Sigmoid colon (tissue), 7 donors: ENCODE measurements around the gene DENND5A. TPM values are rescaled to one million over a fixed set of nuclear protein-coding genes. Genes with fewer than 3 reads are reported as not detected.

Experiments used
- DNase-seq: peaks from one replicate; pipeline ENCODE4 v3.0.0-alpha.2; 2019
- H3K27ac ChIP-seq, 4 donors: fragments of 200-600 bp; sonication (generic); one replicate each; pipeline ENCODE4 v1.5.1; 2016 to 2019; ENCODE audit warnings: mild to moderate bottlenecking in 1 of 4
- H3K27me3 ChIP-seq, 3 donors: fragments of 200-600 bp; sonication (generic); one replicate each; pipeline ENCODE4 v1.5.1; 2019; ENCODE audit warnings: mild to moderate bottlenecking in 1 of 3
- H3K36me3 ChIP-seq, 4 donors: fragments of 200-600 bp; sonication (generic); one replicate each; pipeline ENCODE4 v1.5.1; 2016 to 2019
- H3K4me1 ChIP-seq, 4 donors: fragments of 200-600 bp; sonication (generic); one replicate each; pipeline ENCODE4 v1.5.1; 2017 to 2019
- H3K4me3 ChIP-seq, 4 donors: fragments of 200-600 bp; sonication (generic); one replicate each; pipeline ENCODE4 v1.5.1; 2017 to 2019; ENCODE audit warnings: mild to moderate bottlenecking in 2 of 4, moderate library complexity in 1 of 4
- H3K9me3 ChIP-seq, 4 donors: fragments of 200-600 bp in 3 of 4; sonication (generic) in 3 of 4; one replicate each; pipeline versions ENCODE4 v1.5.1 to v1.6.1; 2013 to 2019
- EP300 ChIP-seq, 4 donors: sonication (generic); formaldehyde crosslinking; IDR thresholded peaks; one replicate each; pipeline ENCODE4 v1.6.1; 2017; ENCODE audit warnings: antibody characterized with exemption in 4 of 4
- POLR2A ChIP-seq, 2 donors: fragments of 450-650 bp; IDR thresholded peaks; one replicate each; pipeline ENCODE4 v1.6.1; 2016; ENCODE audit warnings: antibody characterized with exemption in 2 of 2, mild to moderate bottlenecking in 2 of 2, moderate library complexity in 2 of 2
- POLR2AphosphoS5 ChIP-seq, 4 donors: sonication (generic); formaldehyde crosslinking; IDR thresholded peaks; one replicate each; pipeline ENCODE4 v1.6.1; 2017; ENCODE audit warnings: antibody characterized with exemption in 4 of 4
- WGBS, 2 donors: extraction: QIAGEN DNeasy Blood & Tissue Kit; methylation state at CpG; one replicate each; pipeline ENCODE4 v1.1.7; 2013; 5-methylcytosine and 5-hydroxymethylcytosine counted together
- intact Hi-C: fragments of 100-400 bp; cut with DNase I; formaldehyde crosslinking; loops from one replicate; pipeline ENCODE4 v1.15.1; 2023
- polyA plus RNA-seq, 3 donors: library from polyadenylated mRNA; stranded (reverse); fragments of 200-250 nt; gene quantifications; one replicate each; pipeline ENCODE4 v1.2.3, GENCODE V29; 2013
- total RNA-seq, 4 donors: library from RNA; depleted of rRNA; stranded (reverse); fragments of >200 nt; gene quantifications; one replicate each; pipeline ENCODE4 v1.1.0, GENCODE V29; 2016
- TF ChIP-seq, protein P1 (sequence below), 4 experiments: fragments of 450-650 bp in 3 of 4; fragments of 200-600 bp in 1 of 4; IDR thresholded peaks; one replicate each; pipeline ENCODE4 v1.5.1; 2016 to 2019; ENCODE audit warnings: antibody characterized with exemption in 4 of 4, mild to moderate bottlenecking in 3 of 4, moderate library complexity in 2 of 4
- donor health status: healthy with polysubstance abuse.
- donor health status: Bipolar disorder and iron deficiency.
- donor health status: healthy.

The DENND5A gene
- total and polyA plus RNA-seq, 7 donors: 9.7 to 130 (median 89.2) TPM

DNA sequence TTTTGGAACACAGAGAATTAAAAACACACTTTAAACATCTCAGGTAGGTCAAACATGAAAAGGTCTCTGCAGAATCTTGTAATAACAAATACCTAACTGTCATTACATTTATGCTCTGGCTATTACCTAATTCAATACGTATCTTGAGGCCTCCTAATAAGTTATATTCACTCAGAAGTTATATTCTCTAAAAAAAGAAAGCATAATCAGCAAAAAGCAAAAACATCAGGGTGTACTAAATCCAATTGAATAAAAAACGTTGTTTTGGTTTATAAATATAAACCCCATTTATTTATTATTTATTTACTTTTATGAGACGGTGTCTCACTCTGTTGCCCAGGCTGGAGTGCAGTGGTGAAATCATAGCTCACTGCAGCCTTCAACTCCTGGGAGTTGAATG lies 39.0 kb upstream of the DENND5A start:
- DNase-seq: no peak
- Histone ChIP-seq H3K27me3 (no peaks in the 10 kb centered on the region), H3K4me1 (no peaks in the 10 kb centered on the region), H3K9me3 (no peaks in the 10 kb centered on the region), H3K27ac (no peak overlapping the region), H3K36me3 (peaks cover 0 to 7% (median 0%) of the 10 kb centered on the region in 4 donors), H3K4me3 (no peak overlapping the region)
- intact Hi-C loops: no loop called here
- TF ChIP-seq EP300 (IDR thresholded peaks at IDR 0.05) (no peak), POLR2A (IDR thresholded peaks at IDR 0.05) (no peak)
- WGBS, 2 donors: 79 to 85% methylated on average over 3 of the region's 3 CpGs

DNA sequence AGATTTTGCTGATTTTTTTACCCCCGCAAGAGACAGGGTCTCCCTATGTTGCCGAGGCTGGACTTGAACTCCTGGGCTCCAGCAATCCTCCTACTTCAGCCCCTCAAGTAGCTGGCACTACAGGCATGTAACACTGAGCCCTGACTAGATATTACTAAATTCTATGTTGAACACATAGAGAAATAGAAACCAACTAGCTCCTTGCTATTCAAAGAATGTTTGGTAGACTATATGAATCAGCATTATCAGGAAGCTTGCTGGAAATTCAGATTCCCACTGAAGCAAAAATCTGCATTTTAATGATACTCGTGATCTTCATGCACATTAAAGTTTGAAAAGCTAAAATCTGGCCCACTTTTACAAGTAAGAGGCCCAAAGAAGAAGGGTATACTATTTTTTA lies 37.3 kb upstream of the DENND5A start:
- no peak for DNase-seq
- H3K4me1 ChIP-seq: no peaks in the 10 kb centered on the region
- no peak overlapping the region for H3K4me3 ChIP-seq
- TF ChIP-seq EP300 (IDR thresholded peaks at IDR 0.05) (no peak), POLR2A (IDR thresholded peaks at IDR 0.05) (no peak), POLR2AphosphoS5 (IDR thresholded peaks at IDR 0.05) (no peak)
- TF ChIP-seq, protein P1, sequence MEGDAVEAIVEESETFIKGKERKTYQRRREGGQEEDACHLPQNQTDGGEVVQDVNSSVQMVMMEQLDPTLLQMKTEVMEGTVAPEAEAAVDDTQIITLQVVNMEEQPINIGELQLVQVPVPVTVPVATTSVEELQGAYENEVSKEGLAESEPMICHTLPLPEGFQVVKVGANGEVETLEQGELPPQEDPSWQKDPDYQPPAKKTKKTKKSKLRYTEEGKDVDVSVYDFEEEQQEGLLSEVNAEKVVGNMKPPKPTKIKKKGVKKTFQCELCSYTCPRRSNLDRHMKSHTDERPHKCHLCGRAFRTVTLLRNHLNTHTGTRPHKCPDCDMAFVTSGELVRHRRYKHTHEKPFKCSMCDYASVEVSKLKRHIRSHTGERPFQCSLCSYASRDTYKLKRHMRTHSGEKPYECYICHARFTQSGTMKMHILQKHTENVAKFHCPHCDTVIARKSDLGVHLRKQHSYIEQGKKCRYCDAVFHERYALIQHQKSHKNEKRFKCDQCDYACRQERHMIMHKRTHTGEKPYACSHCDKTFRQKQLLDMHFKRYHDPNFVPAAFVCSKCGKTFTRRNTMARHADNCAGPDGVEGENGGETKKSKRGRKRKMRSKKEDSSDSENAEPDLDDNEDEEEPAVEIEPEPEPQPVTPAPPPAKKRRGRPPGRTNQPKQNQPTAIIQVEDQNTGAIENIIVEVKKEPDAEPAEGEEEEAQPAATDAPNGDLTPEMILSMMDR (IDR thresholded peaks at IDR 0.05): no peak
- intact Hi-C loops: no loop called here
- no peaks in the 10 kb centered on the region for H3K9me3 ChIP-seq
- no peaks in the 10 kb centered on the region for H3K27me3 ChIP-seq
- H3K36me3 ChIP-seq: peaks cover 0 to 22% (median 0%) of the 10 kb centered on the region in 4 donors
- H3K27ac ChIP-seq: no peak overlapping the region
- WGBS, 2 donors: 96 to 97% methylated on average over 3 of the region's 3 CpGs

GRCh38 chr11:9301720-9302119 lies 36.6 kb upstream of the DENND5A start:
- H3K4me1 ChIP-seq: no peaks in the 10 kb centered on the region
- no peak for DNase-seq
- H3K27ac ChIP-seq: no peak overlapping the region
- H3K9me3 ChIP-seq: no peaks in the 10 kb centered on the region
- intact Hi-C loops: no loop called here
- WGBS, 2 donors: 86 to 91% methylated on average over 10 of the region's 10 CpGs
- H3K27me3 ChIP-seq: no peaks in the 10 kb centered on the region
- peaks cover 0 to 28% (median 0%) of the 10 kb centered on the region in 4 donors for H3K36me3 ChIP-seq
- H3K4me3 ChIP-seq: no peak overlapping the region
- TF ChIP-seq EP300 (IDR thresholded peaks at IDR 0.05) (no peak), POLR2AphosphoS5 (IDR thresholded peaks at IDR 0.05) (no peak), POLR2A (IDR thresholded peaks at IDR 0.05) (no peak)
- TF ChIP-seq, protein P1 (IDR thresholded peaks at IDR 0.05): no peak

DNA sequence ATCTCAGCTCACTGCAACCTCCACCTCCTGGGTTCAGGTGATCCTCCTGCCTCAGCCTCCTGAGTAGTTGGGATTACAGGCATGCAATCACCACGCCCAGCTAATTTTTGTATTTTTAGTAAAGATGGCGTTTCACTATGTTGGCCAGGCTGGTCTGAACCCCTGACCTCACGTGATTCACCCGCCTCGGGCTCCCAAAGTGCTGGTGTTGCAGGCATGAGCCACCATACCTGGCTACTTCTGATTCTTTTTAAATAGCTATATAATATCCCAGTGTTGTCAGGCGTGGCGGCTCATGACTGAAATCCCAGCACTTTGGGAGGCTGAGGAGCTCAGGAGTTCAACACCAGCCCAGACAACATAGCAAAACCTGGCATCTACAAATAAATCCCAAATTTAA lies 28.5 kb upstream of the DENND5A start:
- DNase-seq: no peak
- H3K4me1 ChIP-seq: no peaks in the 10 kb centered on the region
- intact Hi-C loops: no loop called here
- 96 to 97% methylated on average over 7 of the region's 7 CpGs for WGBS, 2 donors
- H3K9me3 ChIP-seq: no peaks in the 10 kb centered on the region
- TF ChIP-seq EP300 (IDR thresholded peaks at IDR 0.05): no peak
- no peak for TF ChIP-seq POLR2A (IDR thresholded peaks at IDR 0.05)
- TF ChIP-seq, protein P1 (IDR thresholded peaks at IDR 0.05): no peak
- no peak for TF ChIP-seq POLR2AphosphoS5 (IDR thresholded peaks at IDR 0.05)
- no peak overlapping the region for H3K4me3 ChIP-seq
- peaks cover 0 to 35% (median 0%) of the 10 kb centered on the region in 4 donors for H3K36me3 ChIP-seq
- no peak overlapping the region for H3K27ac ChIP-seq
- no peaks in the 10 kb centered on the region for H3K27me3 ChIP-seq

DNA sequence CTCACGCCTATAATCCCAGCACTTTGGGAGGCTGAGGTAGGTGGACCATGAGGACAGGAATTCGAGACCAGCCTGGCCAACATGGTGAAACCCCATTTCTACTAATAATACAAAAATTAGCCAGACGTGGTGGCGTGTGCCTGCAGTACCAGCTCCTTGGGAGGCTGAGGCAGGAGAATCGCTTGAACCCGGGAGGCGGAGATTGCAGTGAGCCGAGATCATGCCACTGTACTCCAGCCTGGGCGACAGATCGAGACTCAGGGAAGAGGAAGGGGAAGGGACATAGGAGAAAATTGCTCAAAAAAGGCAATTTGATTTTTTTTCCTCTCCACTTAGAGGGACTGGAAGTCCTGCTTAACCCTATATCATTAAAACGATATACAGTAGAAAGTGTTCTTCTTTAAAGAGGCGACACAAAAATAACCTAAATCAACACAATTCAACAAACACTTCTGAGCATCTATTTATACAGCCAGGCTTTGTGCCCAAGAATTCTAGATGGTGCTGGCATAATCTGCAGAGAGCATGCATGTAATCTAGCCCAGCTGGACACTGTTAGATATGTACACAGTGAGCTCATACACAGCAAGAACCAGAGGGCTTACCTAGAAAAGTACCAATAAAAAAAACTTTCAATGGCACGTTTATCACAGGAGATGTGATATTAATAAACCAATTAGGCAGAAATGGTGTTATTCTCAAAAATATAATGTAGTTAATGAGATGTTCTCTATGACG lies 20.9 kb upstream of the DENND5A start:
- no peak for DNase-seq
- Histone ChIP-seq H3K36me3 (peaks cover 0 to 28% (median 2%) of the 10 kb centered on the region in 4 donors), H3K27ac (no peak overlapping the region), H3K4me3 (no peak overlapping the region), H3K4me1 (no peaks in the 10 kb centered on the region), H3K9me3 (no peaks in the 10 kb centered on the region), H3K27me3 (no peaks in the 10 kb centered on the region)
- TF ChIP-seq EP300 (IDR thresholded peaks at IDR 0.05): no peak
- TF ChIP-seq, protein P1 (IDR thresholded peaks at IDR 0.05): no peak
- no peak for TF ChIP-seq POLR2AphosphoS5 (IDR thresholded peaks at IDR 0.05)
- TF ChIP-seq POLR2A (IDR thresholded peaks at IDR 0.05): no peak
- intact Hi-C loops: no loop called here
- 95% methylated on average over 14 of the region's 14 CpGs for whole genome bisulfite sequencing, 2 donors
